GM11168 (cell line): Measurements from ENCODE around the gene SPO11.

Experiments used
- in situ Hi-C: fragments of 300-500 bp; cut with MboI; formaldehyde crosslinking; loops from one replicate; pipeline ENCODE4 v1.12.0; 2022; ENCODE audit warnings: low sequenced_read_pairs; ENCODE audit not compliant: unreplicated experiment

SPO11 gene

GRCh38 chr20:57309544-57310115 is 20.0 kb upstream of the SPO11 start:
- in situ Hi-C loops: no loop called here

GRCh38 chr20:57310821-57311514 is 18.6 kb upstream of the SPO11 start:
- in situ Hi-C loops: no loop called here

GRCh38 chr20:57312138-57312537 is 17.5 kb upstream of the SPO11 start:
- in situ Hi-C loops: no loop called here

GRCh38 chr20:57313230-57313629 is 16.4 kb upstream of the SPO11 start:
- in situ Hi-C loops: no loop called here

- in situ Hi-C loops: no loop called here
Observed at GRCh38 chr20:57313951-57314350, 15.7 kb upstream of the SPO11 start.

GRCh38 chr20:57315083-57315975 is 14.3 kb upstream of the SPO11 start:
- in situ Hi-C loops: no loop called here

GRCh38 chr20:57315976-57316480 is 13.6 kb upstream of the SPO11 start:
- in situ Hi-C loops: no loop called here

- in situ Hi-C loops: no loop called here
Observed at GRCh38 chr20:57316795-57317201, 12.8 kb upstream of the SPO11 start.

GRCh38 chr20:57317316-57317788 is 12.3 kb upstream of the SPO11 start:
- in situ Hi-C loops: no loop called here

- in situ Hi-C loops: no loop called here
Observed at GRCh38 chr20:57317789-57318371, 11.7 kb upstream of the SPO11 start.

- in situ Hi-C loops: no loop called here
Observed at GRCh38 chr20:57319584-57319983, 10.0 kb upstream of the SPO11 start.

- in situ Hi-C loops: no loop called here
Observed at GRCh38 chr20:57320358-57320757, 9.2 kb upstream of the SPO11 start.

GRCh38 chr20:57321142-57321541 is 8.5 kb upstream of the SPO11 start:
- in situ Hi-C loops: no loop called here

GRCh38 chr20:57322476-57322875 is 7.1 kb upstream of the SPO11 start:
- in situ Hi-C loops: no loop called here

- in situ Hi-C loops: no loop called here
Observed at GRCh38 chr20:57323034-57323433, 6.6 kb upstream of the SPO11 start.

GRCh38 chr20:57325632-57326356 is 3.8 kb upstream of the SPO11 start:
- in situ Hi-C loops: no loop called here

GRCh38 chr20:57326667-57327455 is 2.7 kb upstream of the SPO11 start:
- in situ Hi-C loops: no loop called here

GRCh38 chr20:57327820-57328219 is 1.8 kb upstream of the SPO11 start:
- in situ Hi-C loops: no loop called here

GRCh38 chr20:57330998-57331397 is 1.4 kb downstream of the SPO11 start:
- in situ Hi-C loops: loop anchor here (5.0 kb wide), 1 partner anchor 249 kb away; no protein-coding TSS in a partner anchor
